RWPE2 (cell line): ENCODE data around the gene POLR3K.

Source experiments
- ATAC-seq: fragments of 200-7000 bp; cut with Tn5 transposase; 3 replicates; pipeline ENCODE4 v1.9.1; 2021; ENCODE audit warnings: low read depth
- DNase-seq: peaks from one replicate; pipeline ENCODE4 v3.0.0-alpha.2; 2020; ENCODE audit warnings: low spot score
- H3K27ac ChIP-seq: fragments of 450-650 bp; 2 replicates; pipeline ENCODE4 v1.5.1; 2017; ENCODE audit warnings: mild to moderate bottlenecking; ENCODE audit not compliant: poor library complexity, severe bottlenecking
- H3K27me3 ChIP-seq: fragments of 250-450 bp; sonication (Bioruptor Pico); 2 replicates; pipeline ENCODE4 v1.5.1; 2021; ENCODE audit warnings: mild to moderate bottlenecking, moderate library complexity; ENCODE audit not compliant: insufficient read depth, poor library complexity, severe bottlenecking
- H3K36me3 ChIP-seq: fragments of 250-450 bp; sonication (Bioruptor Pico); 2 replicates; pipeline ENCODE4 v1.5.1; 2020; ENCODE audit warnings: low read depth, mild to moderate bottlenecking, moderate library complexity
- H3K4me1 ChIP-seq: fragments of 250-450 bp; sonication (Bioruptor Pico); 2 replicates; pipeline ENCODE4 v1.5.1; 2021; ENCODE audit warnings: mild to moderate bottlenecking, moderate library complexity; ENCODE audit not compliant: insufficient read depth, poor library complexity, severe bottlenecking
- H3K4me3 ChIP-seq: fragments of 250-450 bp; sonication (Bioruptor Pico); 2 replicates; pipeline ENCODE4 v1.5.1; 2021; ENCODE audit warnings: mild to moderate bottlenecking, moderate library complexity; ENCODE audit not compliant: severe bottlenecking
- H3K9me3 ChIP-seq: fragments of 250-450 bp; sonication (Bioruptor Pico); 2 replicates; pipeline ENCODE4 v1.5.1; 2021; ENCODE audit warnings: mild to moderate bottlenecking, moderate library complexity; ENCODE audit not compliant: severe bottlenecking
- CTCF ChIP-seq: fragments of 450-650 bp; IDR thresholded peaks from one replicate; pipeline ENCODE4 v1.5.1; 2017; ENCODE audit warnings: mild to moderate bottlenecking, moderate library complexity; ENCODE audit not compliant: poor library complexity, severe bottlenecking

Gene POLR3K

DNA sequence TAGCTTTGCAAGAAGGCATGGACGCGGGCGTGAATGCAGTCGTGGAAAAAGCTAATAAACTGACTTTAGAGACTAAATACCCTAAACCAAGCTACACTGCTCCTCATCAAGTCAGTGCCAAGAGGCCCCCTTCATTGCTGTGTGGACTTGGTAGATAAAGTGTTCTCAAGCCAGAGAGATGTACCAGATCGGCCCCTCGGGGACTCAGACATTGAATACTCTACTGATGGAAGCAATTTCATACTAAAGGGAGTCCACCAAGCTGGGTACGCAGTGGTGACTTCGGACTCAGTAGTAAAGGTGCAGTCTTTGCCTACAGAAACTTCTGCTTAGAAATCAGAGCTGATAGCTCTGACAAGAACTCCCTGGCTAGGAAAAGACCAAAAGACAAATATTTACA lies 8.8 kb downstream of the POLR3K start:
- Histone ChIP-seq H3K9me3 (no peaks in the 10 kb centered on the region), H3K27ac (no peak overlapping the region), H3K4me1 (no peaks in the 10 kb centered on the region), H3K36me3 (peaks cover 45% of the 10 kb centered on the region), H3K4me3 (no peak overlapping the region), H3K27me3 (no peaks in the 10 kb centered on the region)
- DNase-seq, result no peak
- no peak for TF ChIP-seq CTCF
- ATAC-seq, result no peak

DNA sequence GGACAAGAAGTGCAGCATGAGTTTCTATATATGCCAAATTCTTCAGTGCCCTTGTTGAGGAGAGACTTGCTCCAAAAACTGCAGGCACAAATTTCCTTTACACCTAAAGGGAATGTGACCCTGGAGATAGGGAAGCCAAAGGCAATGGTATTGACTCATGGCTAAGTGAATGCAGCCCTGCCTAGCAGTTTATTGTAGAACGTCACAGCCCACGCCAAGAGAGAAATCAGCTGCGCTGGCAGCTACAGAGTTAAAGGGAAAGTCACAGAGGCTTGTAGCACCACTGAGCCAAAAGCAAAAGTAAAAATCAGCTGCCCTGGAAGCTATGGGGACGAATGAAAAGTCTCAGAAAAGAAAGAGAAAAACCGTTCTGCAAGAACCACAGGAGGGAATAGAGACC lies 10.1 kb downstream of the POLR3K start:
- Histone ChIP-seq H3K4me1 (no peaks in the 10 kb centered on the region), H3K27ac (no peak overlapping the region), H3K36me3 (peaks cover 44% of the 10 kb centered on the region), H3K27me3 (no peaks in the 10 kb centered on the region), H3K4me3 (no peak overlapping the region), H3K9me3 (no peaks in the 10 kb centered on the region)
- TF ChIP-seq CTCF, result no peak
- DNase-seq, result no peak
- no peak for ATAC-seq

- H3K27me3 ChIP-seq, result no peaks in the 10 kb centered on the region
- ATAC-seq (no peak), DNase-seq (no peak)
- no peak overlapping the region for H3K27ac ChIP-seq
- no peak overlapping the region for H3K4me3 ChIP-seq
- no peaks in the 10 kb centered on the region for H3K4me1 ChIP-seq
- H3K36me3 ChIP-seq, result peaks cover 41% of the 10 kb centered on the region
- H3K9me3 ChIP-seq, result no peaks in the 10 kb centered on the region
- TF ChIP-seq CTCF, result no peak
These were observed 10.7 kb downstream of the POLR3K start for GRCh38 chr16:42691-43090.

DNA sequence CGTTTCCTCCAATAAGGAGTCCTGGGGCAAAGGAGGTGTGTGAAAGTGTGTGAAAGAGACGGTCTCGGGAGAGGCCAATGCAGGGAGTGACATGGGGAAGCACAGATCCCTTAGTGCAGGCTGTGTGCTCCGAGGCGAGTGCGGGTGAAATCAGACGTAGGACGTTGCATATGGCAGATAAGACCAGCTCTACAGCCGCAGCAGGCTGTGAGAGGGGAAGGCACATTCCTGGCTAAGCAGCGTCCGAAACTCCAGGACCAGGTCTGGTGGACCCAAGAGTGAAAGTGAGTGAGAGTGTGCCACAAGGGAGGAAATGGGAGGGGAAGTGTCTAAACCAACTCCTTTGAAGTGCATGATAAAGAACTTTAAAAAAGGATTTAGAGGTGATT lies 11.3 kb downstream of the POLR3K start:
- Histone ChIP-seq H3K27me3 (no peaks in the 10 kb centered on the region), H3K9me3 (no peaks in the 10 kb centered on the region), H3K27ac (no peak overlapping the region), H3K36me3 (peaks cover 37% of the 10 kb centered on the region), H3K4me1 (no peaks in the 10 kb centered on the region), H3K4me3 (no peak overlapping the region)
- TF ChIP-seq CTCF, result no peak
- ATAC-seq (no peak), DNase-seq (no peak)

GRCh38 chr16:41439-42068 lies 11.9 kb downstream of the POLR3K start:
- Histone ChIP-seq H3K27ac (no peak overlapping the region), H3K4me3 (no peak overlapping the region), H3K4me1 (no peaks in the 10 kb centered on the region), H3K36me3 (peaks cover 32% of the 10 kb centered on the region), H3K27me3 (no peaks in the 10 kb centered on the region), H3K9me3 (no peaks in the 10 kb centered on the region)
- DNase-seq (no peak), ATAC-seq (no peak)
- TF ChIP-seq CTCF, result no peak
